IMR-90 (cell line): Measurements from ENCODE around the gene LMO4. TPM values are rescaled to one million over a fixed set of nuclear protein-coding genes. Genes with fewer than 3 reads are reported as not detected.
A peak's percentile ranks its signal among the peaks of the same experiment; 100 is the strongest.

Experiments
- ATAC-seq: fragments of 200-7000 bp; cut with Tn5 transposase; 2 replicates; pipeline ENCODE4 v1.9.1; 2020; ENCODE audit warnings: low read depth, mild to moderate bottlenecking, moderate library complexity
- BruUV-seq: library from RNA; stranded (reverse); fragments of 400-500 nt; replicated peaks from 2 replicates; lab custom pipeline; 2021; lab: Mats Ljungman, UMichigan
- CTCF ChIA-PET: fragments of 300-600 bp; formaldehyde crosslinking; extraction: SDS; loops from one replicate; lab custom pipeline; 2021; ENCODE audit warnings: antibody characterized with exemption; lab: Yijun Ruan, JAX
- POLR2A ChIA-PET: fragments of 300-600 bp; sonication (Branson Sonifier 250); formaldehyde crosslinking; loops from one replicate; lab custom pipeline; 2022; ENCODE audit warnings: antibody characterized with exemption; ENCODE audit not compliant: unreplicated experiment; lab: Charles Lee
- DNase-seq: peaks from one replicate; pipeline ENCODE4 v3.0.0; 2013
- H2AFZ ChIP-seq: replicated peaks from 2 replicates; pipeline ENCODE3; 2013; ENCODE audit warnings: low read length, mild to moderate bottlenecking; ENCODE audit not compliant: poor library complexity
- H2AK5ac ChIP-seq: 2 replicates; pipeline ENCODE4 v1.6.1; 2013; ENCODE audit warnings: low read depth, low read length, inconsistent platforms
- H2AK9ac ChIP-seq: replicated peaks from 2 replicates; pipeline ENCODE3; 2013; ENCODE audit warnings: mild to moderate bottlenecking, low read depth, low read length, moderate library complexity; ENCODE audit not compliant: poor library complexity
- H2BK120ac ChIP-seq: 2 replicates; pipeline ENCODE4 v1.6.1; 2013; ENCODE audit warnings: low read depth, low read length, inconsistent platforms
- H2BK15ac ChIP-seq: 3 replicates; pipeline ENCODE4 v1.6.1; 2013; ENCODE audit warnings: low read depth, low read length, inconsistent platforms
- H2BK20ac ChIP-seq: 2 replicates; pipeline ENCODE4 v1.6.1; 2013; ENCODE audit warnings: low read depth, mild to moderate bottlenecking, inconsistent platforms, low read length, moderate library complexity
- H2BK5ac ChIP-seq: 2 replicates; pipeline ENCODE4 v1.6.1; 2013; ENCODE audit warnings: mild to moderate bottlenecking, low read depth, low read length, inconsistent platforms; ENCODE audit not compliant: poor library complexity, severe bottlenecking
- H3K14ac ChIP-seq: replicated peaks from 2 replicates; pipeline ENCODE4 v1.6.1; 2013; ENCODE audit warnings: low read depth, low read length, inconsistent platforms
- H3K18ac ChIP-seq: 2 replicates; pipeline ENCODE4 v1.6.1; 2013; ENCODE audit warnings: low read depth, low read length, control low read depth
- H3K23ac ChIP-seq: 2 replicates; pipeline ENCODE4 v1.6.1; 2013; ENCODE audit warnings: low read depth, low read length, inconsistent platforms
- H3K27ac ChIP-seq: 2 replicates; pipeline ENCODE4 v1.5.1; 2013; ENCODE audit warnings: mild to moderate bottlenecking, control low read depth, low read length; ENCODE audit not compliant: insufficient read depth
- H3K27me3 ChIP-seq: 2 replicates; pipeline ENCODE4 v1.6.1; 2013; ENCODE audit warnings: low read length; ENCODE audit not compliant: control insufficient read depth, insufficient read depth
- H3K36me3 ChIP-seq: 2 replicates; pipeline ENCODE4 v1.6.1; 2013; ENCODE audit warnings: low read length, mixed read lengths; ENCODE audit not compliant: control insufficient read depth, insufficient read depth
- H3K4ac ChIP-seq: 2 replicates; pipeline ENCODE4 v1.6.1; 2013; ENCODE audit warnings: low read depth, low read length, inconsistent platforms
- H3K4me1 ChIP-seq: 2 replicates; pipeline ENCODE4 v1.6.1; 2013; ENCODE audit warnings: low read length, mixed read lengths; ENCODE audit not compliant: control insufficient read depth, insufficient read depth
- H3K4me2 ChIP-seq: 2 replicates; pipeline ENCODE4 v1.6.1; 2013; ENCODE audit warnings: low read depth, mild to moderate bottlenecking, control low read depth, low read length, moderate library complexity
- H3K4me3 ChIP-seq: 2 replicates; pipeline ENCODE4 v1.5.1; 2013; ENCODE audit warnings: low read depth, mild to moderate bottlenecking, control low read depth, low read length, moderate library complexity; ENCODE audit not compliant: insufficient read depth
- H3K56ac ChIP-seq: 2 replicates; pipeline ENCODE4 v1.6.1; 2013; ENCODE audit warnings: low read length, inconsistent platforms; ENCODE audit not compliant: insufficient read depth; ENCODE audit errors: extremely low read depth
- H3K79me1 ChIP-seq, 2 experiments: 2 replicates each; pipeline ENCODE4 v1.6.1; 2013; ENCODE audit warnings: low read length in 2 of 2, inconsistent platforms in 1 of 2, low read depth in 1 of 2
- H3K9ac ChIP-seq: 2 replicates; pipeline ENCODE4 v1.6.1; 2013; ENCODE audit warnings: low read depth, low read length, control low read depth
- H3K9me1 ChIP-seq: 2 replicates; pipeline ENCODE4 v1.6.1; 2013; ENCODE audit warnings: low read length, inconsistent platforms; ENCODE audit not compliant: insufficient read depth
- H3K9me3 ChIP-seq: 2 replicates; pipeline ENCODE4 v1.6.1; 2013; ENCODE audit warnings: low read length; ENCODE audit not compliant: control insufficient read depth, insufficient read depth
- H4K20me1 ChIP-seq: 2 replicates; pipeline ENCODE4 v1.6.1; 2013; ENCODE audit warnings: low read length, inconsistent platforms; ENCODE audit not compliant: insufficient read depth
- H4K5ac ChIP-seq: 2 replicates; pipeline ENCODE4 v1.6.1; 2013; ENCODE audit warnings: mild to moderate bottlenecking, low read depth, low read length, control low read depth
- H4K8ac ChIP-seq, 2 experiments: 2 replicates each; pipeline ENCODE4 v1.6.1; 2013; ENCODE audit warnings: low read depth in 2 of 2, low read length in 2 of 2, control low read depth in 1 of 2, inconsistent platforms in 1 of 2
- H4K91ac ChIP-seq: 2 replicates; pipeline ENCODE4 v1.6.1; 2013; ENCODE audit warnings: low read depth, low read length, inconsistent platforms; ENCODE audit not compliant: insufficient read depth
- BHLHE40 ChIP-seq: fragments of 150-350 bp; IDR thresholded peaks from 2 replicates; pipeline ENCODE4 v1.6.1; 2016; ENCODE audit warnings: mild to moderate bottlenecking, low read depth, low read length
- CEBPB ChIP-seq: IDR thresholded peaks from 2 replicates; pipeline ENCODE4 v1.6.1; 2012; ENCODE audit warnings: low read depth, low read length, improper control_type of control experiment
- CHD1 ChIP-seq: IDR thresholded peaks from 2 replicates; pipeline ENCODE4 v1.6.1; 2012; ENCODE audit warnings: low read depth, low read length, improper control_type of control experiment
- FOS ChIP-seq: fragments of 150-350 bp; IDR thresholded peaks from 2 replicates; pipeline ENCODE4 v1.6.1; 2016; ENCODE audit warnings: low read depth, low read length
- MAFK ChIP-seq: IDR thresholded peaks from 2 replicates; pipeline ENCODE4 v1.6.1; 2012; ENCODE audit warnings: low read depth, low read length, improper control_type of control experiment
- MAZ ChIP-seq: IDR thresholded peaks from 2 replicates; pipeline ENCODE4 v1.6.1; 2012; ENCODE audit warnings: low read depth, mild to moderate bottlenecking, low read length, improper control_type of control experiment, moderate library complexity, borderline replicate concordance
- MXI1 ChIP-seq: IDR thresholded peaks from 2 replicates; pipeline ENCODE4 v1.6.1; 2012; ENCODE audit warnings: low read depth, mild to moderate bottlenecking, low read length, moderate library complexity, borderline replicate concordance
- POLR2A ChIP-seq: IDR thresholded peaks from 2 replicates; pipeline ENCODE4 v1.6.1; 2012; ENCODE audit warnings: mild to moderate bottlenecking, low read depth, low read length
- RAD21 ChIP-seq: IDR thresholded peaks from 2 replicates; pipeline ENCODE4 v1.6.1; 2012; ENCODE audit warnings: low read length, improper control_type of control experiment
- RCOR1 ChIP-seq: IDR thresholded peaks from 2 replicates; pipeline ENCODE4 v1.6.1; 2012; ENCODE audit warnings: mild to moderate bottlenecking, low read length, improper control_type of control experiment; ENCODE audit not compliant: insufficient replicate concordance
- RFX5 ChIP-seq: IDR thresholded peaks from 2 replicates; pipeline ENCODE4 v1.8.0; 2012; ENCODE audit warnings: low read depth, mild to moderate bottlenecking, low read length, moderate library complexity
- SMC3 ChIP-seq: fragments of 150-350 bp; IDR thresholded peaks from 2 replicates; pipeline ENCODE4 v1.6.1; 2016; ENCODE audit warnings: low read depth, mild to moderate bottlenecking, antibody characterized with exemption, low read length, moderate library complexity
- WGBS, 2 experiments: methylation state at CpG; one replicate each; pipeline versions ENCODE4 v1.1.5 to v1.1.7; 2013; ENCODE audit warnings: missing lambda C conversion rate in 2 of 2; ENCODE audit not compliant: insufficient read length in 1 of 2; ENCODE audit errors: extremely low coverage in 2 of 2; 5-methylcytosine and 5-hydroxymethylcytosine counted together
- dilution Hi-C: fragments of 300-500 bp; cut with HindIII; formaldehyde crosslinking; loops from one replicate; pipeline ENCODE4 v1.14.3; 2018; ENCODE audit warnings: low sequenced_read_pairs; ENCODE audit not compliant: unreplicated experiment
- in situ Hi-C: fragments of 300-500 bp; cut with MboI; formaldehyde crosslinking; loops from 3 replicates; pipeline ENCODE4 v1.14.3; 2019; ENCODE audit warnings: low sequenced_read_pairs, inconsistent platforms, mixed read lengths
- intact Hi-C: fragments of 100-400 bp; cut with micrococcal nuclease; formaldehyde crosslinking; loops from 2 replicates; pipeline ENCODE4 v1.10.0; 2022
- polyA plus RNA-seq, 3 experiments: library from polyadenylated mRNA; depleted of rRNA; stranded (reverse); fragments of >200 nt; gene quantifications; 2 replicates each; pipeline ENCODE4 v1.2.3, GENCODE V29; 2012; ENCODE audit warnings: low replicate concordance in 1 of 3
- total RNA-seq: library from RNA; depleted of rRNA; stranded (reverse); fragments of >200 nt; gene quantifications from 2 replicates; pipeline ENCODE4 v1.2.3, GENCODE V29; 2012
- TF ChIP-seq, protein P1 (sequence below): fragments of 150-350 bp; IDR thresholded peaks from 2 replicates; pipeline ENCODE4 v1.6.1; 2016; ENCODE audit warnings: low read depth, mild to moderate bottlenecking, low read length, moderate library complexity, borderline replicate concordance
- TF ChIP-seq, protein P2 (sequence below): conservative IDR thresholded peaks from 2 replicates; pipeline ENCODE4 v1.5.1; 2012; ENCODE audit warnings: mild to moderate bottlenecking, low read depth, low read length, improper control_type of control experiment
- TF ChIP-seq, protein P3 (sequence below): fragments of 150-350 bp; IDR thresholded peaks from 2 replicates; pipeline ENCODE4 v1.6.1; 2017; ENCODE audit warnings: mild to moderate bottlenecking, antibody characterized with exemption, low read length, low read depth

LMO4 gene
- total and polyA plus RNA-seq, 2 of the 4 experiments (the other 2 are of a cell fraction): 98.9 to 109 TPM

DNA sequence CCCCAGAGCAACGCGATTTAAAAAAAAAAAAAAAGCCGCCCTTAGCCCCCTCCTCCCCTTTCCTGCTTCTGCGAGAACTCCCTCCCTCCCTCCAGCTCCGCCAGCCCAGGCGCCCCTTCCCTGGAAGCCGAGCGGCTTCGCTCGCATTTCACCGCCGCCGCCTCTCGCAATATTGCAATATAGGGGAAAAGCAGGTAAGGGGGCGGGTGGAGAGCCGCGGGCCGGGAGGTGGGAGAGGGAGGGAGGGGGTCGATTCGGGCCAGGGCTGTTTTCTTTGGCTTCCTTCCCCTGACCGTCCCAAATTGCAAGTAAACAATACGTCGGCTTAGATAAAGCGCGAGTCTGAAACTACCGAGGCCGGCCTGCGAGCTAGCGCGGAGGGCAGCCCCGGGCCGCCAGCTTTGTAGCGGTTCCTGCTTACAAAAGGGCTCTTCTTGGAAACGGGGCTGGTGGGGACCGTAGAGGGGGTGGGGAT lies 408 bp downstream of the LMO4 start:
- no TSS peak for BruUV-seq
- ChIA-PET POLR2A (interaction anchor here (0.6 kb wide), 3 partner anchors 198 to 411 kb away, joined by 3 to 5 read pairs (median 3); no protein-coding TSS in a partner anchor), CTCF (interaction anchor here (0.6 kb wide), 1 partner anchor 17 kb away, joined by 3 read pairs; no protein-coding TSS in a partner anchor)
- Histone ChIP-seq H3K27ac (peak overlapping the region; percentile 100), H3K36me3 (peaks cover 8% of the 10 kb centered on the region; the same call in 1 of the 2 replicates), H2BK15ac (no peak overlapping the region), H4K20me1 (peaks cover 17% of the 10 kb centered on the region), H3K56ac (peak overlapping the region; percentile 32), H2BK20ac (no peak overlapping the region), H3K18ac (peak overlapping the region; percentile 87), H3K23ac (peak overlapping the region; percentile 89; the same call in 1 of the 2 replicates), H2AFZ (peak overlapping the region; percentile 92), H3K4me2 (no peak overlapping the region), H3K79me1 (peaks cover 3 to 17% of the 10 kb centered on the region in 2 experiments; a peak in 3 of 4 replicates), H3K4ac (peak overlapping the region; percentile 3), H3K4me3 (peak overlapping the region; percentile 82), H2BK120ac (0 out of 2 replicates have a peak overlapping the region, but pooled peaks have one; percentile 41), H3K14ac (peak overlapping the region; percentile 19; the same call in 1 of the 2 replicates), H2AK5ac (no peak overlapping the region), H2AK9ac (peak overlapping the region; percentile 75), H4K5ac (no peak overlapping the region; the same call in 1 of the 2 replicates), H4K91ac (peak overlapping the region; percentile 71; the same call in 1 of the 2 replicates), H2BK5ac (peak overlapping the region; percentile 49), H3K9ac (peak overlapping the region; percentile 98), H3K27me3 (no peaks in the 10 kb centered on the region), H3K9me1 (no peaks in the 10 kb centered on the region), H3K9me3 (no peaks in the 10 kb centered on the region), H4K8ac (peak overlapping the region; percentile 1 to 27; a peak in 1 of 4 replicates), H3K4me1 (peaks cover 6% of the 10 kb centered on the region)
- ATAC-seq (no peak; the same call in 1 of the 2 replicates), DNase-seq (peak; percentile 33)
- intact Hi-C loops (loop anchor here (2.0 to 10.0 kb wide), 4 partner anchors 176 to 1266 kb away; no protein-coding TSS in a partner anchor), in situ Hi-C loops (loop anchor here (10.0 kb wide), 2 partner anchors 194 to 746 kb away; no protein-coding TSS in a partner anchor), dilution Hi-C loops (no loop called here)
- WGBS, 2 experiments: 6% methylated on average over 8 of the region's 35 CpGs; no CpG with 5 or more reads in 1 of the 2 experiments
- no peak for TF ChIP-seq POLR2A
- TF ChIP-seq RFX5: no peak
- TF ChIP-seq MXI1: no peak
- no peak for TF ChIP-seq FOS
- no peak for TF ChIP-seq CEBPB
- no peak for TF ChIP-seq CHD1
- TF ChIP-seq MAZ: no peak
- no peak for TF ChIP-seq SMC3
- no peak for TF ChIP-seq MAFK
- TF ChIP-seq RAD21: no peak
- TF ChIP-seq, protein P1, sequence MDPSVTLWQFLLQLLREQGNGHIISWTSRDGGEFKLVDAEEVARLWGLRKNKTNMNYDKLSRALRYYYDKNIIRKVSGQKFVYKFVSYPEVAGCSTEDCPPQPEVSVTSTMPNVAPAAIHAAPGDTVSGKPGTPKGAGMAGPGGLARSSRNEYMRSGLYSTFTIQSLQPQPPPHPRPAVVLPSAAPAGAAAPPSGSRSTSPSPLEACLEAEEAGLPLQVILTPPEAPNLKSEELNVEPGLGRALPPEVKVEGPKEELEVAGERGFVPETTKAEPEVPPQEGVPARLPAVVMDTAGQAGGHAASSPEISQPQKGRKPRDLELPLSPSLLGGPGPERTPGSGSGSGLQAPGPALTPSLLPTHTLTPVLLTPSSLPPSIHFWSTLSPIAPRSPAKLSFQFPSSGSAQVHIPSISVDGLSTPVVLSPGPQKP: no peak
- no peak for TF ChIP-seq BHLHE40
- TF ChIP-seq, protein P2, sequence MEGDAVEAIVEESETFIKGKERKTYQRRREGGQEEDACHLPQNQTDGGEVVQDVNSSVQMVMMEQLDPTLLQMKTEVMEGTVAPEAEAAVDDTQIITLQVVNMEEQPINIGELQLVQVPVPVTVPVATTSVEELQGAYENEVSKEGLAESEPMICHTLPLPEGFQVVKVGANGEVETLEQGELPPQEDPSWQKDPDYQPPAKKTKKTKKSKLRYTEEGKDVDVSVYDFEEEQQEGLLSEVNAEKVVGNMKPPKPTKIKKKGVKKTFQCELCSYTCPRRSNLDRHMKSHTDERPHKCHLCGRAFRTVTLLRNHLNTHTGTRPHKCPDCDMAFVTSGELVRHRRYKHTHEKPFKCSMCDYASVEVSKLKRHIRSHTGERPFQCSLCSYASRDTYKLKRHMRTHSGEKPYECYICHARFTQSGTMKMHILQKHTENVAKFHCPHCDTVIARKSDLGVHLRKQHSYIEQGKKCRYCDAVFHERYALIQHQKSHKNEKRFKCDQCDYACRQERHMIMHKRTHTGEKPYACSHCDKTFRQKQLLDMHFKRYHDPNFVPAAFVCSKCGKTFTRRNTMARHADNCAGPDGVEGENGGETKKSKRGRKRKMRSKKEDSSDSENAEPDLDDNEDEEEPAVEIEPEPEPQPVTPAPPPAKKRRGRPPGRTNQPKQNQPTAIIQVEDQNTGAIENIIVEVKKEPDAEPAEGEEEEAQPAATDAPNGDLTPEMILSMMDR: no peak
- TF ChIP-seq, protein P3, sequence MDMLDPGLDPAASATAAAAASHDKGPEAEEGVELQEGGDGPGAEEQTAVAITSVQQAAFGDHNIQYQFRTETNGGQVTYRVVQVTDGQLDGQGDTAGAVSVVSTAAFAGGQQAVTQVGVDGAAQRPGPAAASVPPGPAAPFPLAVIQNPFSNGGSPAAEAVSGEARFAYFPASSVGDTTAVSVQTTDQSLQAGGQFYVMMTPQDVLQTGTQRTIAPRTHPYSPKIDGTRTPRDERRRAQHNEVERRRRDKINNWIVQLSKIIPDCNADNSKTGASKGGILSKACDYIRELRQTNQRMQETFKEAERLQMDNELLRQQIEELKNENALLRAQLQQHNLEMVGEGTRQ: no peak
- no peak for TF ChIP-seq RCOR1
